A549 (cell line): Measurements from ENCODE around the gene C2CD4C.

Experiments used
- MAZ ChIP-seq: fragments of 150-350 bp; IDR thresholded peaks from 2 replicates; pipeline ENCODE4 v1.6.1; 2014; ENCODE audit warnings: antibody characterized with exemption, low read depth, low read length, borderline replicate concordance
- POLR2A ChIP-seq: IDR thresholded peaks from 2 replicates; pipeline ENCODE4 v1.6.1; 2012; ENCODE audit warnings: mild to moderate bottlenecking, low read length
- RCOR1 ChIP-seq: fragments of 150-350 bp; IDR thresholded peaks from 2 replicates; pipeline ENCODE4 v1.6.1; 2014; ENCODE audit warnings: antibody characterized with exemption, low read length, low read depth
- TP53 ChIP-seq: fragments of 250-450 bp; sonication (Bioruptor Pico); IDR thresholded peaks from 2 replicates; pipeline ENCODE4 v1.5.0; 2021; ENCODE audit warnings: mild to moderate bottlenecking, moderate library complexity
- ZFP36 ChIP-seq: fragments of 450-650 bp; IDR thresholded peaks from 2 replicates; pipeline ENCODE4 v1.6.1; 2014; ENCODE audit warnings: borderline replicate concordance; ENCODE audit not compliant: partially characterized antibody
- ZSCAN20 ChIP-seq: fragments of 250-450 bp; sonication (Bioruptor Pico); IDR thresholded peaks from 2 replicates; pipeline ENCODE4 v1.8.0; 2022; ENCODE audit warnings: mild to moderate bottlenecking, moderate library complexity
- TF ChIP-seq, protein P1 (sequence below): fragments of >200 bp; sonication (Bioruptor Twin); formaldehyde crosslinking; IDR thresholded peaks from 3 replicates; pipeline ENCODE4 v1.5.1; 2016
- TF ChIP-seq, protein P2 (sequence below): fragments of 450-650 bp; IDR thresholded peaks from 2 replicates; pipeline ENCODE4 v1.6.1; 2014; ENCODE audit warnings: antibody characterized with exemption
- TF ChIP-seq, protein P3 (sequence below): IDR thresholded peaks from 2 replicates; pipeline ENCODE4 v1.6.1; 2012

DNA sequence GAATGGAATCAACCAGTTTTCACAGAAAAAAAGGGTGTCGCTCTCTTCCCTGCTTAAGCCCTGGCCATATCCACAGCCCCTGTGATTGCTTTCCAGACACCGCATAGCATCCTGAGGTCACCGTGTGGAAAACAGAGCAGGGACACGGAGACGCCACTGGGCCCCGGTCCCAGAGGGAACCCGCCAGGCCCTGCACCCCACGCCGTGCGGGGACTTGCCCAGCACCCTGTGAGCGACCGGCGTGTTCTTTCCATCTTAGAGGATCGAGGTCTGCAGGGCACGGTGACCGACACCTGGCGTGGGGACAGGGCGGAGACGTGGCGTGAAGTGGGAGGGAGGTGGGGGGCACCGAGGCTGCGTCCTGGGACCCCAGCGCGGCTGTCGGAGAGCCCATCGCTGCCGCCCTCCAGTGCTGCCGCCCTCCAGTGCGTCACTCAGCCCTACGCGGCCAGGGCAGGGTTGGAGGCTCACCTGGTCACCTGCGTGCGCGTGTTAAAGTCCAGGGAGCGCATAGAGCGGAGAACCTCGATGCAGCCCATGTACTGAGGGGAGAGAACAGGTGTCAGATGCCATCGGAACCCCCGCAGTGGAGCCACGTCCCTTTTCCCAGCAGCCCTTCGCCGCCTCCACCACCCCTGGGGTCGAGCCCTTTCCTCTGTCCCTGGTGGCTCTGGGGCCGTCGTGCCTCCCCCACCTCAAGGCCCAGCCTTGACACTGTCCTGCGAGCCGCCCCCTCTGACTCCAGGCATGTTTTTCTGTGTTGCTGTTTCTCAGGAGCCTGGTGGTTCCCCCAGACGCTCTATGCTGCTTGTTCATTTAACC is 31.7 kb upstream of the C2CD4C start:
- TF ChIP-seq, protein P1, sequence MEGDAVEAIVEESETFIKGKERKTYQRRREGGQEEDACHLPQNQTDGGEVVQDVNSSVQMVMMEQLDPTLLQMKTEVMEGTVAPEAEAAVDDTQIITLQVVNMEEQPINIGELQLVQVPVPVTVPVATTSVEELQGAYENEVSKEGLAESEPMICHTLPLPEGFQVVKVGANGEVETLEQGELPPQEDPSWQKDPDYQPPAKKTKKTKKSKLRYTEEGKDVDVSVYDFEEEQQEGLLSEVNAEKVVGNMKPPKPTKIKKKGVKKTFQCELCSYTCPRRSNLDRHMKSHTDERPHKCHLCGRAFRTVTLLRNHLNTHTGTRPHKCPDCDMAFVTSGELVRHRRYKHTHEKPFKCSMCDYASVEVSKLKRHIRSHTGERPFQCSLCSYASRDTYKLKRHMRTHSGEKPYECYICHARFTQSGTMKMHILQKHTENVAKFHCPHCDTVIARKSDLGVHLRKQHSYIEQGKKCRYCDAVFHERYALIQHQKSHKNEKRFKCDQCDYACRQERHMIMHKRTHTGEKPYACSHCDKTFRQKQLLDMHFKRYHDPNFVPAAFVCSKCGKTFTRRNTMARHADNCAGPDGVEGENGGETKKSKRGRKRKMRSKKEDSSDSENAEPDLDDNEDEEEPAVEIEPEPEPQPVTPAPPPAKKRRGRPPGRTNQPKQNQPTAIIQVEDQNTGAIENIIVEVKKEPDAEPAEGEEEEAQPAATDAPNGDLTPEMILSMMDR = no peak
- TF ChIP-seq TP53 = no peak
- no peak for TF ChIP-seq POLR2A
- TF ChIP-seq ZFP36 = no peak
- TF ChIP-seq MAZ = no peak
- TF ChIP-seq RCOR1 = no peak
- TF ChIP-seq, protein P2, sequence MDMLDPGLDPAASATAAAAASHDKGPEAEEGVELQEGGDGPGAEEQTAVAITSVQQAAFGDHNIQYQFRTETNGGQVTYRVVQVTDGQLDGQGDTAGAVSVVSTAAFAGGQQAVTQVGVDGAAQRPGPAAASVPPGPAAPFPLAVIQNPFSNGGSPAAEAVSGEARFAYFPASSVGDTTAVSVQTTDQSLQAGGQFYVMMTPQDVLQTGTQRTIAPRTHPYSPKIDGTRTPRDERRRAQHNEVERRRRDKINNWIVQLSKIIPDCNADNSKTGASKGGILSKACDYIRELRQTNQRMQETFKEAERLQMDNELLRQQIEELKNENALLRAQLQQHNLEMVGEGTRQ = no peak
- TF ChIP-seq, protein P3, sequence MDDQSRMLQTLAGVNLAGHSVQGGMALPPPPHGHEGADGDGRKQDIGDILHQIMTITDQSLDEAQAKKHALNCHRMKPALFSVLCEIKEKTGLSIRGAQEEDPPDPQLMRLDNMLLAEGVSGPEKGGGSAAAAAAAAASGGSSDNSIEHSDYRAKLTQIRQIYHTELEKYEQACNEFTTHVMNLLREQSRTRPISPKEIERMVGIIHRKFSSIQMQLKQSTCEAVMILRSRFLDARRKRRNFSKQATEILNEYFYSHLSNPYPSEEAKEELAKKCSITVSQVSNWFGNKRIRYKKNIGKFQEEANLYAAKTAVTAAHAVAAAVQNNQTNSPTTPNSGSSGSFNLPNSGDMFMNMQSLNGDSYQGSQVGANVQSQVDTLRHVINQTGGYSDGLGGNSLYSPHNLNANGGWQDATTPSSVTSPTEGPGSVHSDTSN = no peak
- TF ChIP-seq ZSCAN20 (CRISPR knock-in tag) = no peak
